ENCODE measurements around the gene MINDY4. TPM values are rescaled to one million over a fixed set of nuclear protein-coding genes. Genes with fewer than 3 reads are reported as not detected.

Gene MINDY4
- total RNA-seq, 1 donor from 2014 or later = 8.4 TPM

DNA sequence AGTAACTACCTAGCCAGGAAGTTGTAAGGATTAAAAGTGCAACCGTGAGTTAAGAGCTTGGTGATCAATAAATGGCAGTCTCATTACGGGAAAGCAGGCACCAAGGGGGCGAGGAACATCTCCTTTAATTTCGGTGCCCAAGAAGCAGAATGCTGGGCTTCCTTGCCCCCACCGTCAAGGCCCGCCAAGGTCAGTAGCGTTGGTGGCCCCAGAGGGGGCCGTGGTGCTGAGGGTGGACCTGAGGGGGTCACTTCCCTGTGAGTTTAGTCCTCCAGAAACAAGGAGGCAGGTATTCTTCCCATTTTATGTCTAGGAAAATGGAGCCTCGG lies 408 bp upstream of the MINDY4 start:
- Mint-ChIP-seq H3K4me1 (ENCODE audit: unreplicated experiment) (peaks cover 5% of the 10 kb centered on the region), H3K27ac (peak overlapping the region; percentile 29)

DNA sequence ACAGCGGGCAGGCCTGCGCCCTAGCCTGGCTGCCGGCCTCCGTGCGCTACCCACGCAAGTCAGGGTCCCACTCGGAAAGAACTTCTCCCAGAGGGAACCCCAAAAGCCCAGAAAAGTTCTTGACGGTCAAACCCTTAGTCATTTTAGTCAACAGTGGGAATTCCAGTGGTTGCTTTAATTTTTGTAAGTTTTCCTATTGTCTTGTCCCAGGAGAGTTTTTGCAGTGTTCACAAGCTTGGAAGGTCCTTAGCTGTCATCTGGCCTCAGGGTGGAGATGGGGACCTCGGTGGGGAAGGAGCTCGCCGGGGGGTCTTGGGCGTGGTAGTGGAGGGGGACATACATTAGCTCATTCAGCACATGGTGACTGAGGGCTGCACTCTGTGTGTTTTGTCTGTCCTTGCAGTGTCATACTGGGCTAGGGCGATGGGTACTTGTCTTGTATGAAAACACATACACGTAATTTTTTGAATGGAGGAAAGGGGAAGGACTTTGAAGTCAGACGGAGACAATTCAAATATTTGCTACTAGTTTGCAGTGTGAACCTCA lies 736 bp downstream of the MINDY4 start:
- DNase-seq (ENCODE audit: extremely low spot score, unreplicated experiment) = no peak
- H3K4me1 Mint-ChIP-seq (ENCODE audit: unreplicated experiment) = peaks cover 5% of the 10 kb centered on the region
- no peaks in the 10 kb centered on the region for H3K9me3 Mint-ChIP-seq
- no peaks in the 10 kb centered on the region for H3K36me3 Mint-ChIP-seq
- H3K27me3 Mint-ChIP-seq = no peaks in the 10 kb centered on the region
- TF ChIP-seq, protein P1, sequence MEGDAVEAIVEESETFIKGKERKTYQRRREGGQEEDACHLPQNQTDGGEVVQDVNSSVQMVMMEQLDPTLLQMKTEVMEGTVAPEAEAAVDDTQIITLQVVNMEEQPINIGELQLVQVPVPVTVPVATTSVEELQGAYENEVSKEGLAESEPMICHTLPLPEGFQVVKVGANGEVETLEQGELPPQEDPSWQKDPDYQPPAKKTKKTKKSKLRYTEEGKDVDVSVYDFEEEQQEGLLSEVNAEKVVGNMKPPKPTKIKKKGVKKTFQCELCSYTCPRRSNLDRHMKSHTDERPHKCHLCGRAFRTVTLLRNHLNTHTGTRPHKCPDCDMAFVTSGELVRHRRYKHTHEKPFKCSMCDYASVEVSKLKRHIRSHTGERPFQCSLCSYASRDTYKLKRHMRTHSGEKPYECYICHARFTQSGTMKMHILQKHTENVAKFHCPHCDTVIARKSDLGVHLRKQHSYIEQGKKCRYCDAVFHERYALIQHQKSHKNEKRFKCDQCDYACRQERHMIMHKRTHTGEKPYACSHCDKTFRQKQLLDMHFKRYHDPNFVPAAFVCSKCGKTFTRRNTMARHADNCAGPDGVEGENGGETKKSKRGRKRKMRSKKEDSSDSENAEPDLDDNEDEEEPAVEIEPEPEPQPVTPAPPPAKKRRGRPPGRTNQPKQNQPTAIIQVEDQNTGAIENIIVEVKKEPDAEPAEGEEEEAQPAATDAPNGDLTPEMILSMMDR (conservative IDR thresholded peaks at IDR 0.05) = no peak
- peak overlapping the region; percentile 93 for H3K4me3 Mint-ChIP-seq
- peak overlapping the region; percentile 73 for H3K27ac Mint-ChIP-seq

More for the DNA sequence above, 408 bp upstream of the MINDY4 start:
- Mint-ChIP-seq H3K27me3 (no peaks in the 10 kb centered on the region), H3K4me3 (peak overlapping the region; percentile 81), H3K36me3 (no peaks in the 10 kb centered on the region), H3K9me3 (no peaks in the 10 kb centered on the region)
- TF ChIP-seq, protein P1 (conservative IDR thresholded peaks at IDR 0.05) = no peak
- no peak for DNase-seq (ENCODE audit: extremely low spot score, unreplicated experiment)

DNA sequence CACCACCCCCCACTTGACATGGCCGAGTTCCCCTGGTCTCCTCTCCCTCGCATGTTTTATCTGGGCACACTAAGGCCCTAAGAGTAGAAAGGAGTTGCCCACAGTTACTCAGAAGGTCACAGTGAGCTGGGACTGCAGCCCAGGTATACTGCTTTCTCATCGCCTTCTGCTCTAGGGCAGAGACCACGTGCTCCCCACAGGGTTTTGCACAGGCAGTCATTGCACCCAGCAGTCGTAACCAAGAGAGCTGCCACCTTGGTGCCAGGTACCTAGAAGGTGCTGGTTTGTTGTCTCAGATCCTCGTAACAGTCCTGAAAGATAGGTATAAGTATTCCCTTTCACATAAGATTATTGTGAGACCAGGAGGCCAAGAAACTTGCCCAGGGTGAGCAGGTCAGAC lies 1.8 kb downstream of the MINDY4 start:
- no peak overlapping the region for H3K4me3 Mint-ChIP-seq
- no peak overlapping the region for H3K27ac Mint-ChIP-seq
- TF ChIP-seq, protein P1 (conservative IDR thresholded peaks at IDR 0.05) = no peak
- no peaks in the 10 kb centered on the region for H3K9me3 Mint-ChIP-seq
- no peaks in the 10 kb centered on the region for H3K27me3 Mint-ChIP-seq
- no peaks in the 10 kb centered on the region for H3K36me3 Mint-ChIP-seq
- DNase-seq (ENCODE audit: extremely low spot score, unreplicated experiment) = no peak
- peaks cover 5% of the 10 kb centered on the region for H3K4me1 Mint-ChIP-seq (ENCODE audit: unreplicated experiment)

DNA sequence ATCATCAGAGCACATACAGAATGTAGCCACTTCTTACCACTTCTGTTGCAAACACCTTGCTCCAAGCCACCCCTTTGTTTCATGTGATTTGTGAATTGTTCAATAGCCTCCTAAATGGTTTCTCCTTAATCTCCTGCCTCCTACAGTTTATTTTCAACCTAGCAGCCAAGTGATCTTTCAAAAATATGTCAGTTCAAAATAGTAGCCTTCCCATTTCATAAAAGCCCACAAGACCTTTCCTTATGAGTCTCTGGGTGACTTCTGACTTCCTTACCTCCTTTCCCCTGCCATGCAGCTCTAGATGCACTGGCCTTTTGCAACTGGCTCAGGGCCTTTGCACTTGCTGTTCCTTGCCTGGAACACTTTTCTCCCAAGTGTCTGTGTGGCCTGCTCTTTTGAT lies 4.8 kb downstream of the MINDY4 start:
- TF ChIP-seq, protein P1 (conservative IDR thresholded peaks at IDR 0.05) = no peak
- Mint-ChIP-seq H3K4me1 (ENCODE audit: unreplicated experiment) (peaks cover 5% of the 10 kb centered on the region), H3K27ac (no peak overlapping the region), H3K4me3 (no peak overlapping the region), H3K36me3 (peaks cover 2% of the 10 kb centered on the region), H3K27me3 (no peaks in the 10 kb centered on the region), H3K9me3 (no peaks in the 10 kb centered on the region)
- DNase-seq (ENCODE audit: extremely low spot score, unreplicated experiment) = no peak

DNA sequence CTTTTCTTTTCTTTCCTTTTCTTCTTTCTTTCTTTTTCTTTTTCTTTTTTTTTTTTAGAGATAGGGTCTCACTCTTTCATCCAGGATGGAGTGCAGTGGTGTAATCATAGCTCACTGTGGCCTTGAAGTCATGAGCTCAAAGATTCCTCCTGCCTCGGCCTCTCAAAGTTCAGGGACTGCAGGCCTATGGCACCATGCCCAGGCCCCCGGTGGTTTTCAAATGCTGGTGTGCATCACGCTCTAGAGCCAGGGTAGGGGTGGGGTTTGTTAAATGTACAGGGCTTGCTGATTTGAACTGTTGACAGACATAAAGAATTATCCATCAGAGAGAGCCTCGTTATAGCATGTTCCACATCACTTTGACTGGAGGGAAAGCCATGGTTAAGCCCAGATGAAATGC lies 5.8 kb downstream of the MINDY4 start:
- no peak overlapping the region for H3K27ac Mint-ChIP-seq
- no peaks in the 10 kb centered on the region for H3K27me3 Mint-ChIP-seq
- no peak for DNase-seq (ENCODE audit: extremely low spot score, unreplicated experiment)
- H3K4me1 Mint-ChIP-seq (ENCODE audit: unreplicated experiment) = peaks cover 4% of the 10 kb centered on the region
- peaks cover 9% of the 10 kb centered on the region for H3K36me3 Mint-ChIP-seq
- TF ChIP-seq, protein P1 (conservative IDR thresholded peaks at IDR 0.05) = no peak
- H3K4me3 Mint-ChIP-seq = no peak overlapping the region
- no peaks in the 10 kb centered on the region for H3K9me3 Mint-ChIP-seq

Data from type B pancreatic cell (in vitro differentiated cells).